Adipocyte (in vitro differentiated cells): ENCODE measurements around the gene RB1.

ENCODE experiments used
- DNase-seq: peaks from one replicate; pipeline ENCODE4 v3.0.0-alpha.2; 2015; ENCODE audit warnings: low read depth
- H3K27me3 ChIP-seq: replicated peaks from 2 replicates; pipeline ENCODE4 v1.7.0; 2013; ENCODE audit warnings: mild to moderate bottlenecking, low read length, moderate library complexity; ENCODE audit not compliant: control insufficient read depth, insufficient read depth
- H3K36me3 ChIP-seq: 2 replicates; pipeline ENCODE4 v1.7.0; 2013; ENCODE audit warnings: low read length, mild to moderate bottlenecking, moderate library complexity; ENCODE audit not compliant: control insufficient read depth, insufficient read depth, severe bottlenecking
- H3K4me1 ChIP-seq: 2 replicates; pipeline ENCODE4 v1.7.0; 2013; ENCODE audit warnings: mild to moderate bottlenecking, low read length, moderate library complexity; ENCODE audit not compliant: control insufficient read depth, insufficient read depth
- H3K4me3 ChIP-seq: 2 replicates; pipeline ENCODE4 v1.7.0; 2013; ENCODE audit warnings: mild to moderate bottlenecking, low read length, moderate library complexity
- H3K9ac ChIP-seq: 2 replicates; pipeline ENCODE4 v1.7.0; 2013; ENCODE audit warnings: mild to moderate bottlenecking, low read length, moderate library complexity
- H3K9me3 ChIP-seq: 2 replicates; pipeline ENCODE4 v1.7.0; 2013; ENCODE audit warnings: mild to moderate bottlenecking, low read length, moderate library complexity; ENCODE audit not compliant: control insufficient read depth

The RB1 gene

GRCh38 chr13:48266701-48267639 is 36.6 kb upstream of the RB1 start:
- no peaks in the 10 kb centered on the region for H3K27me3 ChIP-seq
- no peak overlapping the region for H3K4me3 ChIP-seq
- H3K9me3 ChIP-seq, result no peaks in the 10 kb centered on the region
- no peak overlapping the region for H3K9ac ChIP-seq
- peaks cover 78% of the 10 kb centered on the region for H3K36me3 ChIP-seq
- no peak for DNase-seq
- peaks cover 7% of the 10 kb centered on the region for H3K4me1 ChIP-seq

- Histone ChIP-seq H3K9me3 (no peaks in the 10 kb centered on the region), H3K36me3 (peaks cover 68% of the 10 kb centered on the region), H3K4me3 (no peak overlapping the region), H3K4me1 (peaks cover 6% of the 10 kb centered on the region), H3K9ac (no peak overlapping the region), H3K27me3 (no peaks in the 10 kb centered on the region)
- DNase-seq, result no peak
These were observed 35.5 kb upstream of the RB1 start for GRCh38 chr13:48268019-48268418.

GRCh38 chr13:48273346-48273745 is 30.2 kb upstream of the RB1 start:
- no peak for DNase-seq
- H3K9me3 ChIP-seq, result no peaks in the 10 kb centered on the region
- H3K36me3 ChIP-seq, result peaks cover 25% of the 10 kb centered on the region
- no peak overlapping the region for H3K4me3 ChIP-seq
- H3K27me3 ChIP-seq, result no peaks in the 10 kb centered on the region
- no peak overlapping the region for H3K9ac ChIP-seq
- no peaks in the 10 kb centered on the region for H3K4me1 ChIP-seq

- DNase-seq, result no peak
- no peak overlapping the region for H3K4me3 ChIP-seq
- H3K27me3 ChIP-seq, result no peaks in the 10 kb centered on the region
- no peaks in the 10 kb centered on the region for H3K4me1 ChIP-seq
- no peaks in the 10 kb centered on the region for H3K9me3 ChIP-seq
- H3K9ac ChIP-seq, result no peak overlapping the region
- peaks cover 3% of the 10 kb centered on the region for H3K36me3 ChIP-seq
These were observed 28.0 kb upstream of the RB1 start for GRCh38 chr13:48275507-48275906.

- Histone ChIP-seq H3K36me3 (no peaks in the 10 kb centered on the region), H3K27me3 (no peaks in the 10 kb centered on the region), H3K4me1 (no peaks in the 10 kb centered on the region), H3K9me3 (no peaks in the 10 kb centered on the region), H3K9ac (no peak overlapping the region), H3K4me3 (no peak overlapping the region)
- no peak for DNase-seq
These were observed 24.7 kb upstream of the RB1 start for GRCh38 chr13:48278806-48279205.

- no peak overlapping the region for H3K4me3 ChIP-seq
- no peaks in the 10 kb centered on the region for H3K4me1 ChIP-seq
- no peaks in the 10 kb centered on the region for H3K27me3 ChIP-seq
- no peaks in the 10 kb centered on the region for H3K9me3 ChIP-seq
- no peaks in the 10 kb centered on the region for H3K36me3 ChIP-seq
- DNase-seq, result no peak
- no peak overlapping the region for H3K9ac ChIP-seq
These were observed 22.0 kb upstream of the RB1 start for GRCh38 chr13:48281556-48281955.

GRCh38 chr13:48291730-48292129 is 11.8 kb upstream of the RB1 start:
- Histone ChIP-seq H3K36me3 (no peaks in the 10 kb centered on the region), H3K4me1 (peaks cover 13% of the 10 kb centered on the region), H3K9ac (no peak overlapping the region), H3K4me3 (no peak overlapping the region), H3K9me3 (no peaks in the 10 kb centered on the region), H3K27me3 (no peaks in the 10 kb centered on the region)
- no peak for DNase-seq

GRCh38 chr13:48292650-48293049 is 10.9 kb upstream of the RB1 start:
- Histone ChIP-seq H3K4me1 (peaks cover 13% of the 10 kb centered on the region), H3K36me3 (no peaks in the 10 kb centered on the region), H3K27me3 (no peaks in the 10 kb centered on the region), H3K9me3 (no peaks in the 10 kb centered on the region), H3K4me3 (no peak overlapping the region), H3K9ac (no peak overlapping the region)
- no peak for DNase-seq

- DNase-seq, result no peak
- Histone ChIP-seq H3K36me3 (no peaks in the 10 kb centered on the region), H3K4me3 (no peak overlapping the region), H3K4me1 (peaks cover 13% of the 10 kb centered on the region), H3K27me3 (no peaks in the 10 kb centered on the region), H3K9me3 (no peaks in the 10 kb centered on the region), H3K9ac (no peak overlapping the region)
These were observed 8.9 kb upstream of the RB1 start for GRCh38 chr13:48294653-48295052.

GRCh38 chr13:48295271-48295670 is 8.3 kb upstream of the RB1 start:
- no peak overlapping the region for H3K4me3 ChIP-seq
- no peaks in the 10 kb centered on the region for H3K27me3 ChIP-seq
- no peak for DNase-seq
- H3K4me1 ChIP-seq, result peaks cover 13% of the 10 kb centered on the region
- H3K36me3 ChIP-seq, result no peaks in the 10 kb centered on the region
- no peak overlapping the region for H3K9ac ChIP-seq
- no peaks in the 10 kb centered on the region for H3K9me3 ChIP-seq

GRCh38 chr13:48296528-48296927 is 7.0 kb upstream of the RB1 start:
- peaks cover 7% of the 10 kb centered on the region for H3K4me1 ChIP-seq
- no peaks in the 10 kb centered on the region for H3K36me3 ChIP-seq
- H3K4me3 ChIP-seq, result no peak overlapping the region
- no peaks in the 10 kb centered on the region for H3K27me3 ChIP-seq
- no peak overlapping the region for H3K9ac ChIP-seq
- DNase-seq, result no peak
- H3K9me3 ChIP-seq, result no peaks in the 10 kb centered on the region
